Suprapubic skin (tissue), 4 donors: ENCODE data around the gene GARNL3.

Experiments used
- EP300 ChIP-seq: sonication (generic); formaldehyde crosslinking; IDR thresholded peaks from one replicate; pipeline ENCODE4 v1.6.1; 2017; ENCODE audit warnings: antibody characterized with exemption
- POLR2A ChIP-seq, 2 donors: fragments of 450-650 bp; IDR thresholded peaks; one replicate each; pipeline ENCODE4 v1.6.1; 2017; ENCODE audit warnings: antibody characterized with exemption in 2 of 2, mild to moderate bottlenecking in 2 of 2, moderate library complexity in 2 of 2
- POLR2AphosphoS5 ChIP-seq, 3 donors: sonication (generic); formaldehyde crosslinking; IDR thresholded peaks; one replicate each; pipeline ENCODE4 v1.6.1; 2017; ENCODE audit warnings: antibody characterized with exemption in 3 of 3
- TF ChIP-seq, protein P1 (sequence below), 2 donors: fragments of 200-600 bp in 1 of 2; fragments of 450-650 bp in 1 of 2; sonication (generic) in 1 of 2; IDR thresholded peaks; one replicate each; pipeline ENCODE4 v1.5.1; 2016 to 2019; ENCODE audit warnings: antibody characterized with exemption in 2 of 2, mild to moderate bottlenecking in 1 of 2, moderate library complexity in 1 of 2

- TF ChIP-seq POLR2A (IDR thresholded peaks at IDR 0.05), result no peak
- TF ChIP-seq, protein P1, sequence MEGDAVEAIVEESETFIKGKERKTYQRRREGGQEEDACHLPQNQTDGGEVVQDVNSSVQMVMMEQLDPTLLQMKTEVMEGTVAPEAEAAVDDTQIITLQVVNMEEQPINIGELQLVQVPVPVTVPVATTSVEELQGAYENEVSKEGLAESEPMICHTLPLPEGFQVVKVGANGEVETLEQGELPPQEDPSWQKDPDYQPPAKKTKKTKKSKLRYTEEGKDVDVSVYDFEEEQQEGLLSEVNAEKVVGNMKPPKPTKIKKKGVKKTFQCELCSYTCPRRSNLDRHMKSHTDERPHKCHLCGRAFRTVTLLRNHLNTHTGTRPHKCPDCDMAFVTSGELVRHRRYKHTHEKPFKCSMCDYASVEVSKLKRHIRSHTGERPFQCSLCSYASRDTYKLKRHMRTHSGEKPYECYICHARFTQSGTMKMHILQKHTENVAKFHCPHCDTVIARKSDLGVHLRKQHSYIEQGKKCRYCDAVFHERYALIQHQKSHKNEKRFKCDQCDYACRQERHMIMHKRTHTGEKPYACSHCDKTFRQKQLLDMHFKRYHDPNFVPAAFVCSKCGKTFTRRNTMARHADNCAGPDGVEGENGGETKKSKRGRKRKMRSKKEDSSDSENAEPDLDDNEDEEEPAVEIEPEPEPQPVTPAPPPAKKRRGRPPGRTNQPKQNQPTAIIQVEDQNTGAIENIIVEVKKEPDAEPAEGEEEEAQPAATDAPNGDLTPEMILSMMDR (IDR thresholded peaks at IDR 0.05), result no peak
- no peak for TF ChIP-seq EP300
- no peak for TF ChIP-seq POLR2AphosphoS5 (IDR thresholded peaks at IDR 0.05)
Observed at GRCh38 chr9:127430415-127430814, 165.8 kb downstream of the GARNL3 start.
